H9 (cell line): Measurements from ENCODE around the gene RTN4R. TPM values are rescaled to one million over a fixed set of nuclear protein-coding genes. Genes with fewer than 3 reads are reported as not detected.
A peak's percentile ranks its signal among the peaks of the same experiment; 100 is the strongest.

Source experiments
- DNase-seq: peaks from one replicate; pipeline ENCODE4 v3.0.0-alpha.2; 2017
- H2AFZ ChIP-seq: one replicate; pipeline ENCODE4 v1.6.1; 2013; ENCODE audit warnings: mild to moderate bottlenecking, low read length, control low read depth, moderate library complexity
- H2AK5ac ChIP-seq: 2 replicates; pipeline ENCODE4 v1.6.1; 2013; ENCODE audit warnings: low read length, control low read depth, mixed read lengths; ENCODE audit not compliant: insufficient read length
- H2BK120ac ChIP-seq: one replicate; pipeline ENCODE4 v1.6.1; 2013; ENCODE audit warnings: low read depth, mild to moderate bottlenecking, low read length, control low read depth, inconsistent platforms; ENCODE audit not compliant: poor library complexity, severe bottlenecking
- H2BK12ac ChIP-seq: 2 replicates; pipeline ENCODE4 v1.6.1; 2013; ENCODE audit warnings: low read length, control low read depth, mixed read lengths, low read depth; ENCODE audit not compliant: insufficient read length
- H2BK15ac ChIP-seq: 2 replicates; pipeline ENCODE4 v1.6.1; 2013; ENCODE audit warnings: low read depth, low read length, control low read depth
- H2BK20ac ChIP-seq: one replicate; pipeline ENCODE4 v1.6.1; 2013; ENCODE audit warnings: low read depth, mild to moderate bottlenecking, low read length, control low read depth, inconsistent platforms; ENCODE audit not compliant: poor library complexity, severe bottlenecking
- H2BK5ac ChIP-seq: 2 replicates; pipeline ENCODE4 v1.6.1; 2013; ENCODE audit warnings: low read length, control low read depth, mixed read lengths; ENCODE audit not compliant: insufficient read length
- H3K14ac ChIP-seq: 2 replicates; pipeline ENCODE4 v1.6.1; 2013; ENCODE audit warnings: low read length, control low read depth; ENCODE audit not compliant: insufficient read depth
- H3K18ac ChIP-seq: 2 replicates; pipeline ENCODE4 v1.6.1; 2013; ENCODE audit warnings: low read depth, mild to moderate bottlenecking, mixed read lengths, low read length, control low read depth; ENCODE audit not compliant: insufficient read length
- H3K23ac ChIP-seq: 2 replicates; pipeline ENCODE4 v1.6.1; 2013; ENCODE audit warnings: low read length, control low read depth, mixed read lengths, low read depth; ENCODE audit not compliant: insufficient read length
- H3K23me2 ChIP-seq: 2 replicates; pipeline ENCODE4 v1.6.1; 2013; ENCODE audit warnings: low read depth, mild to moderate bottlenecking, mixed read lengths, low read length, control low read depth; ENCODE audit not compliant: insufficient read length, poor library complexity, severe bottlenecking
- H3K27ac ChIP-seq: 2 replicates; pipeline ENCODE4 v1.5.1; 2013; ENCODE audit warnings: low read length, control low read depth, mixed read lengths, low read depth; ENCODE audit not compliant: insufficient read length
- H3K27me3 ChIP-seq: 2 replicates; pipeline ENCODE4 v1.6.1; 2013; ENCODE audit warnings: low read length, control low read depth, inconsistent platforms; ENCODE audit not compliant: insufficient read depth
- H3K4ac ChIP-seq: 2 replicates; pipeline ENCODE4 v1.6.1; 2013; ENCODE audit warnings: low read depth, mild to moderate bottlenecking, control low read depth, inconsistent platforms, low read length, moderate library complexity
- H3K4me1 ChIP-seq: 2 replicates; pipeline ENCODE4 v1.6.1; 2013; ENCODE audit warnings: low read length, control low read depth, inconsistent platforms; ENCODE audit not compliant: insufficient read depth
- H3K4me2 ChIP-seq: 2 replicates; pipeline ENCODE4 v1.6.1; 2013; ENCODE audit warnings: low read length, control low read depth, mixed read lengths; ENCODE audit not compliant: insufficient read length, insufficient read depth
- H3K56ac ChIP-seq: 2 replicates; pipeline ENCODE4 v1.6.1; 2013; ENCODE audit warnings: low read depth, mild to moderate bottlenecking, mixed read lengths, low read length, control low read depth; ENCODE audit not compliant: insufficient read length
- H3K79me1 ChIP-seq: 2 replicates; pipeline ENCODE4 v1.6.1; 2013; ENCODE audit warnings: low read depth, mild to moderate bottlenecking, moderate library complexity, low read length, control low read depth, inconsistent platforms; ENCODE audit not compliant: insufficient read depth, poor library complexity, severe bottlenecking
- H3K79me2 ChIP-seq: 2 replicates; pipeline ENCODE4 v1.6.1; 2013; ENCODE audit warnings: low read length, control low read depth, inconsistent platforms; ENCODE audit not compliant: insufficient read depth
- H3K9ac ChIP-seq: 2 replicates; pipeline ENCODE4 v1.6.1; 2013; ENCODE audit warnings: low read length, control low read depth, mixed read lengths; ENCODE audit not compliant: insufficient read length; ENCODE audit errors: extremely low read depth
- H3K9me3 ChIP-seq: one replicate; pipeline ENCODE4 v1.6.1; 2013; ENCODE audit warnings: low read depth, low read length, inconsistent platforms; ENCODE audit not compliant: control insufficient read depth
- H3T11ph ChIP-seq: one replicate; pipeline ENCODE4 v1.6.1; 2013; ENCODE audit warnings: mild to moderate bottlenecking, low read length, control low read depth, inconsistent platforms
- H4K20me1 ChIP-seq: one replicate; pipeline ENCODE4 v1.6.1; 2013; ENCODE audit not compliant: control insufficient read depth, insufficient read length, insufficient read depth
- H4K5ac ChIP-seq: 2 replicates; pipeline ENCODE4 v1.6.1; 2013; ENCODE audit warnings: low read depth, mild to moderate bottlenecking, mixed read lengths, low read length, control low read depth; ENCODE audit not compliant: insufficient read length
- H4K8ac ChIP-seq: replicated peaks from 2 replicates; pipeline ENCODE4 v1.6.1; 2013; ENCODE audit warnings: low read length, control low read depth, mixed read lengths, low read depth; ENCODE audit not compliant: insufficient read length
- H4K91ac ChIP-seq: 2 replicates; pipeline ENCODE4 v1.6.1; 2013; ENCODE audit warnings: low read depth, mild to moderate bottlenecking, moderate library complexity, mixed read lengths, low read length, control low read depth; ENCODE audit not compliant: insufficient read length
- H3K27ac Mint-ChIP-seq, 3 experiments: 2 replicates in 2 of 3; 3 replicates in 1 of 3; pipeline ENCODE4 v1.8.0; 2020 to 2021; ENCODE audit warnings: mixed read lengths in 3 of 3, mild to moderate bottlenecking in 1 of 3, moderate library complexity in 1 of 3
- H3K27me3 Mint-ChIP-seq: 2 replicates; pipeline ENCODE4 v1.8.0; 2021; ENCODE audit warnings: low read depth, mild to moderate bottlenecking, moderate library complexity, mixed read lengths
- H3K36me3 Mint-ChIP-seq, 3 experiments: 2 replicates in 2 of 3; 3 replicates in 1 of 3; pipeline ENCODE4 v1.8.0; 2020 to 2021; ENCODE audit warnings: low read depth in 3 of 3, mixed read lengths in 3 of 3; ENCODE audit not compliant: insufficient read depth in 1 of 3
- H3K4me1 Mint-ChIP-seq, 2 experiments: 2 replicates each; pipeline ENCODE4 v1.8.0; 2020; ENCODE audit warnings: mixed read lengths in 2 of 2
- H3K4me3 Mint-ChIP-seq, 2 experiments: 2 replicates in 1 of 2; 3 replicates in 1 of 2; pipeline ENCODE4 v1.8.0; 2020 to 2021; ENCODE audit warnings: mild to moderate bottlenecking in 2 of 2, mixed read lengths in 2 of 2, moderate library complexity in 1 of 2
- H3K9me3 Mint-ChIP-seq, 2 experiments: 2 replicates in 1 of 2; 3 replicates in 1 of 2; pipeline ENCODE4 v1.8.0; 2020; ENCODE audit warnings: mild to moderate bottlenecking in 2 of 2, mixed read lengths in 2 of 2, moderate library complexity in 1 of 2
- CTCF ChIP-seq: fragments of 200-600 bp; sonication (generic); conservative IDR thresholded peaks from 3 replicates; pipeline ENCODE4 v1.8.0; 2021; ENCODE audit warnings: antibody characterized with exemption, mild to moderate bottlenecking
- WGBS: extraction: QIAGEN DNeasy Blood & Tissue Kit; methylation state at CpG from one replicate; pipeline ENCODE4 v1.1.7; 2013; ENCODE audit warnings: missing lambda C conversion rate, low lambda C conversion rate, mixed read lengths; ENCODE audit not compliant: insufficient read length; ENCODE audit errors: extremely low coverage; 5-methylcytosine and 5-hydroxymethylcytosine counted together
- total RNA-seq: library from RNA; stranded (reverse); gene quantifications from 2 replicates; pipeline ENCODE4 v1.2.1, GENCODE V29; 2021

Gene RTN4R
- total RNA-seq, 1 experiment from 2014 or later, result 19.0 TPM

DNA sequence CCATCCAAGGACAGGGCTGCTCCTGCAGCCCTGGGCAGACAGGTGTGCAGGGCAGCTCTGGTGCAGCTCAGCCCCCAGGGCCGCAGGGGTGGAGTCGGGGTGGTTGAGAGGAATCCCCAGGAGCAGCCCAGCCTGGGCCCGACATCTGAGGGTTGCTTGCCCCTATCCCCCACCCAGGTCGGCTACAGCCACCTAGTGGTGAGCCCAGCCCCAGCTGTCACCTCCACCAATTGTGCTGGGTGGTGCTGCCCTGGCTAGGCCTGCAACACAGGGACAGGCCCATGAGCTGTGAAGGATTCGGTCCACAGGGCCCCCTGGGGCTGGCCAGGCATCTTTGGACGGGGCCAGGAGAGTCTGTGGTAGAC, 29.6 kb downstream of the RTN4R start:
- H4K5ac ChIP-seq, result no peak overlapping the region
- Mint-ChIP-seq H3K9me3 (no peaks in the 10 kb centered on the region), H3K4me3 (no peak overlapping the region), H3K36me3 (peaks cover 3 to 8% (median 3%) of the 10 kb centered on the region in 3 experiments; a peak in 4 of 7 replicates), H3K27me3 (no peaks in the 10 kb centered on the region), H3K27ac (no peak overlapping the region; a peak in 1 of 7 replicates), H3K4me1 (peaks cover 2 to 12% of the 10 kb centered on the region in 2 experiments)
- H2BK5ac ChIP-seq, result no peak overlapping the region
- no peaks in the 10 kb centered on the region for H3K79me2 ChIP-seq
- H3K27ac ChIP-seq, result no peak overlapping the region
- H2AFZ ChIP-seq, result no peak overlapping the region
- no peak overlapping the region for H2BK20ac ChIP-seq
- H4K91ac ChIP-seq, result no peak overlapping the region
- peak; percentile 92 for DNase-seq
- no peak overlapping the region for H3K56ac ChIP-seq
- H4K20me1 ChIP-seq, result peaks cover 3% of the 10 kb centered on the region
- WGBS, result no CpG with 5 or more reads among the region's 6 CpGs
- H3K23me2 ChIP-seq, result no peaks in the 10 kb centered on the region
- H2AK5ac ChIP-seq, result no peak overlapping the region
- H4K8ac ChIP-seq, result no peak overlapping the region
- H3K14ac ChIP-seq, result no peak overlapping the region
- H3K18ac ChIP-seq, result no peak overlapping the region
- no peaks in the 10 kb centered on the region for H3K79me1 ChIP-seq
- no peak overlapping the region for H3K9ac ChIP-seq
- H3K27me3 ChIP-seq, result no peaks in the 10 kb centered on the region
- H2BK120ac ChIP-seq, result no peak overlapping the region
- H3K4ac ChIP-seq, result no peak overlapping the region
- H3T11ph ChIP-seq, result no peak overlapping the region
- peaks cover 2% of the 10 kb centered on the region; the same call in 1 of the 2 replicates for H3K4me1 ChIP-seq
- no peak overlapping the region for H2BK12ac ChIP-seq
- no peaks in the 10 kb centered on the region for H3K9me3 ChIP-seq
- no peak overlapping the region for H3K4me2 ChIP-seq
- no peak overlapping the region for H2BK15ac ChIP-seq
- TF ChIP-seq CTCF, result peak; percentile 88
- H3K23ac ChIP-seq, result no peak overlapping the region
